C4-2B (cell line): Measurements from ENCODE around the gene WNT7A.

Experiments
- CTCF ChIP-seq: fragments of 450-650 bp; conservative IDR thresholded peaks from 2 replicates; pipeline ENCODE4 v1.5.1; 2017; ENCODE audit warnings: mild to moderate bottlenecking
- ZFX ChIP-seq: fragments of 450-650 bp; IDR thresholded peaks from 2 replicates; pipeline ENCODE4 v1.6.1; 2017

DNA sequence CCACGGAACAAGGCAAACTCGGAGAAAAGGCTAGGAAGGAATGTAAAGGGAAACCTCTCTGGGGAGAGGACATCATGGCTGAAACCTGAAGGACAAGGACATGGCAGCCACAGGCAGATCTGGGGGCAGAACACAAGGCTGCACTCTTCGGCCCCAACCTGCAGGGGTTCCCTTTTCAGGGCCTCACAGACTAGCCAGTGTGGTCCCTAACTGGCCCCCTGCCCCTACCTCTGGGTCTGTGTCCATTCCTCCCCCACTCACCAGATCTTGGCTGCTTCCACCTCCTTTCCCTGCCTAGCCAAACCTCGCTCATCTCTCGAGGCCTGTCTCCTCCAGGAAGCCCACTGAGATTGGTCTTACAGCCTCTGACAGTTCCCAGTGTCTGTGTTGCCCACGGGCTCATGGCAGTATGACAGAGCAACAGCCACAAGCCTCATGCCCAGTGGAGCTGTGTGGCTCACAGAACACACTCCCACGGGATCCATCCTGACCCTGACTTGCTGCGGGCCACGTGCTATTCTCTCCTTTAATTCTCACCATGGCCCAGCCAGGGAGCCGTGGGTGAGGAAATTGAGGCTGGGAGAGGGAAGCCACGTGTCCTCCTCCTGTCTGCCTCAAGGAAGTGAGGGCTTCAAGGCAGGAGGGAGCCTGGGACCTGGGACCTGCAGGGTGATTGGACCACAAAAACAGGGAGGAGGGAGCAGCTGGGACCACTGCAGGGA is 26.5 kb downstream of the WNT7A start:
- TF ChIP-seq CTCF (no peak), ZFX (no peak)
